CD14-positive monocyte (primary cell): ENCODE data around the gene C2CD2. TPM values are rescaled to one million over a fixed set of nuclear protein-coding genes. Genes with fewer than 3 reads are reported as not detected.

ENCODE experiments used
- DNase-seq, 3 donors: peaks; one replicate each; pipeline ENCODE4 v3.0.0-alpha.2; 2011 to 2022
- H2AFZ ChIP-seq: 2 replicates; pipeline ENCODE4 v1.6.0; 2012; ENCODE audit warnings: mild to moderate bottlenecking, low read depth, low read length, inconsistent platforms; ENCODE audit not compliant: insufficient read depth, poor library complexity, severe bottlenecking
- H3K27ac ChIP-seq, 2 donors: 1 replicate in 1 of 2; 2 replicates in 1 of 2; pipeline ENCODE4 v1.5.1; 2012 to 2013; ENCODE audit warnings: low read length in 2 of 2, control low read depth in 1 of 2, inconsistent platforms in 1 of 2, low read depth in 1 of 2, mild to moderate bottlenecking in 1 of 2
- H3K27me3 ChIP-seq, 2 donors: one replicate each; pipeline versions ENCODE4 v1.6.0 to v1.6.1; 2011 to 2013; ENCODE audit warnings: low read length in 2 of 2; ENCODE audit not compliant: control insufficient read depth in 2 of 2, insufficient read depth in 2 of 2
- H3K36me3 ChIP-seq, 2 donors: replicated peaks in 1 of 2; 1 replicate in 1 of 2; 2 replicates in 1 of 2; pipeline versions ENCODE4 v1.5.1 to v1.6.1; 2012 to 2013; ENCODE audit warnings: low read length in 2 of 2, control low read depth in 1 of 2, inconsistent platforms in 1 of 2, mild to moderate bottlenecking in 1 of 2; ENCODE audit not compliant: insufficient read depth in 2 of 2, control insufficient read depth in 1 of 2
- H3K4me1 ChIP-seq, 2 donors: 1 replicate in 1 of 2; 2 replicates in 1 of 2; pipeline versions ENCODE4 v1.5.1 to v1.6.1; 2012 to 2013; ENCODE audit warnings: low read length in 2 of 2, control low read depth in 1 of 2, inconsistent platforms in 1 of 2, mild to moderate bottlenecking in 1 of 2, moderate library complexity in 1 of 2; ENCODE audit not compliant: insufficient read depth in 2 of 2, control insufficient read depth in 1 of 2
- H3K4me2 ChIP-seq: replicated peaks from 2 replicates; pipeline ENCODE3; 2012; ENCODE audit warnings: low read length, moderate library complexity, mild to moderate bottlenecking; ENCODE audit not compliant: poor library complexity, severe bottlenecking; ENCODE audit errors: extremely low read depth
- H3K4me3 ChIP-seq, 3 experiments: fragments of 200-600 bp in 1 of 3; sonication (generic) in 1 of 3; replicated peaks in 1 of 3; 1 replicate in 2 of 3; 2 replicates in 1 of 3; pipeline ENCODE4 v1.5.1; 2011 to 2013; ENCODE audit warnings: low read length in 3 of 3, mild to moderate bottlenecking in 3 of 3, control low read depth in 2 of 3, low read depth in 2 of 3, inconsistent platforms in 1 of 3, moderate library complexity in 1 of 3
- H3K79me2 ChIP-seq: 2 replicates; pipeline ENCODE4 v1.6.0; 2012; ENCODE audit warnings: mild to moderate bottlenecking, control low read depth, inconsistent platforms, low read length, moderate library complexity; ENCODE audit not compliant: insufficient read depth
- H3K9ac ChIP-seq: 2 replicates; pipeline ENCODE4 v1.6.0; 2017; ENCODE audit warnings: low read length, mild to moderate bottlenecking; ENCODE audit not compliant: insufficient read depth, poor library complexity, severe bottlenecking
- H3K9me3 ChIP-seq, 2 donors: replicated peaks in 1 of 2; 1 replicate in 1 of 2; 2 replicates in 1 of 2; pipeline versions ENCODE4 v1.5.1 to v1.6.1; 2012 to 2013; ENCODE audit warnings: low read length in 2 of 2, control low read depth in 1 of 2; ENCODE audit not compliant: control insufficient read depth in 1 of 2, insufficient read depth in 1 of 2
- H4K20me1 ChIP-seq: 2 replicates; pipeline ENCODE4 v1.6.0; 2012; ENCODE audit warnings: mild to moderate bottlenecking, low read length, control low read depth, moderate library complexity; ENCODE audit not compliant: insufficient read depth
- H3K27ac Mint-ChIP-seq, 7 donors: one replicate each; pipeline ENCODE4 v1.8.0; 2020; ENCODE audit warnings: mild to moderate bottlenecking in 7 of 7, mixed read lengths in 7 of 7, moderate library complexity in 6 of 7, inconsistent platforms in 2 of 7
- H3K27me3 Mint-ChIP-seq, 3 donors: one replicate each; pipeline ENCODE4 v1.8.0; 2021 to 2022; ENCODE audit warnings: low read depth in 3 of 3, mild to moderate bottlenecking in 3 of 3, mixed read lengths in 3 of 3, moderate library complexity in 3 of 3, inconsistent platforms in 1 of 3
- H3K36me3 Mint-ChIP-seq, 2 donors: one replicate each; pipeline ENCODE4 v1.8.0; 2020; ENCODE audit warnings: mixed read lengths in 2 of 2, inconsistent platforms in 1 of 2, mild to moderate bottlenecking in 1 of 2
- H3K4me1 Mint-ChIP-seq: one replicate; pipeline ENCODE4 v1.8.0; 2020; ENCODE audit warnings: mild to moderate bottlenecking, mixed read lengths
- H3K4me3 Mint-ChIP-seq, 2 donors: one replicate each; pipeline ENCODE4 v1.8.0; 2020; ENCODE audit warnings: mild to moderate bottlenecking in 2 of 2, mixed read lengths in 2 of 2, moderate library complexity in 1 of 2
- H3K9me3 Mint-ChIP-seq, 7 donors: one replicate each; pipeline ENCODE4 v1.8.0; 2020 to 2022; ENCODE audit warnings: mixed read lengths in 7 of 7, mild to moderate bottlenecking in 6 of 7, moderate library complexity in 6 of 7, inconsistent platforms in 2 of 7
- WGBS: methylation state at CpG from one replicate; pipeline ENCODE4 v1.1.5; 2013; ENCODE audit warnings: missing lambda C conversion rate; ENCODE audit not compliant: insufficient coverage; 5-methylcytosine and 5-hydroxymethylcytosine counted together
- intact Hi-C, 2 donors: fragments of 100-400 bp; cut with micrococcal nuclease; formaldehyde crosslinking; loops; one replicate each; pipeline versions ENCODE4 v1.15.0 to v1.15.1; 2023
- polyA plus RNA-seq, 3 donors: library from polyadenylated mRNA; depleted of rRNA in 1 of 3; unstranded in 2 of 3; stranded (reverse) in 1 of 3; fragments of 300-500 nt in 2 of 3; fragments of >200 nt in 1 of 3; fragmentation: Illumina TruSeq in 2 of 3; gene quantifications; 1 replicate in 2 of 3; 2 replicates in 1 of 3; pipeline ENCODE4 v1.2.3, GENCODE V29; 2012 to 2021
- TF ChIP-seq, protein P1 (sequence below): fragments of 200-600 bp; IDR thresholded peaks from one replicate; pipeline ENCODE4 v1.8.0; 2022; ENCODE audit warnings: antibody characterized with exemption, mild to moderate bottlenecking

The C2CD2 gene
- polyA plus RNA-seq, 3 donors, result 1.4 to 17.0 (median 3.8) TPM

DNA sequence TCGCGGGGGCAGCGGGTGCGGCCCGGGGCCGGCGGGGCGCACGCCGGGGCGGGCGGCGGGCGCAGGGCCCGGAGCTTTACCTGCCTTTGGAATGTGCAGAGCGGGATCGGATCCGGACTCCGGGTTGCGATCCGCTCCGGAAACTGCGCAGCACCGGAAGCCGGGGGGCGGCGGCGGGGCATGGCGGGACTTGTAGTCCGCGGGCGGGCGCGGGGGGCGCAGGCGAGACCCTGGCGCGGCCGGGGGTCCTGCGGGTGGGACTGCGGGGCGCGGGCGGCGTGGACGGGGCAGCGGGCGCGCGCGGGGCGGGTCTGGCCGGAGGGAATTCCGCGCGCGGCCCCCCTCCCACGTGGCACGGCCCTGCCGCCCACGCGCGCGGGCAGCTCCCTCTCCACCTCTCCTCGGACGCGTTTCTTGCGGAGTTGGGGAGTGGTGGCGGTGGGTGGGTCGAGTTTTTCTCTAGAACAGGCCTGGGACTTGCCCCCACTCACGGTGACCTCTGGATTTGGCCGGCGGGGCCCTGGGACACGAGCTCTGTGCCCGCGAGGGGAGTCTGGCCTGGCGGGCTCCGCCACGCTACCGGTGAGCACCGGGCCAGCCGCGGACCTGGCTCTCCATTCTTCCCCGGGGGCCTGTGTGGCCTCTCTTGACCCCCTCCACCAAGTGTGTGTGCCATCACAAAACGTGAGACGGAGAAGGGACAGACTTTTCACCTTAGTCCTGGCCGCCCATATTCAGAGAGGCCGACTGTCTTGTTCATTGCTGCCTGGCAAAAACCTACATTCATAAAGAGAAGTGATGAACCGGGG is 74.4 kb downstream of the C2CD2 start, which contains the start of gene PRDM15:
TSS of gene PRDM15 (minus strand) at position 155 of the 809 bp plus-strand sequence. CDS start 18,981 bp downstream, outside the sequence.
- Histone ChIP-seq H4K20me1 (no peaks in the 10 kb centered on the region), H3K36me3 (no peaks in the 10 kb centered on the region), H2AFZ (peak within 1 kb of the TSS; percentile 100), H3K4me2 (peak within 1 kb of the TSS; percentile 99), H3K27ac (peak within 1 kb of the TSS in 1 of 2 donors; percentile 70), H3K9ac (peak within 1 kb of the TSS; percentile 80), H3K4me1 (peaks cover 19 to 25% of the 10 kb centered on the region in 2 donors), H3K79me2 (peaks cover 18% of the 10 kb centered on the region), H3K9me3 (no peaks in the 10 kb centered on the region), H3K27me3 (no peaks in the 10 kb centered on the region), H3K4me3 (peak within 1 kb of the TSS; percentile 63 to 82 (median 64))
- no peaks in the 10 kb centered on the region for H3K36me3 Mint-ChIP-seq
- WGBS, result under 1% methylated on average over 68 of the region's 89 CpGs
- no peaks in the 10 kb centered on the region for H3K9me3 Mint-ChIP-seq
- intact Hi-C loops, result loop anchor here (5.0 kb wide), 2 partner anchors 43 to 53 kb away; no protein-coding TSS in a partner anchor
- peak; percentile 33 to 49 (median 40) for DNase-seq
- peak within 1 kb of the TSS; percentile 86 to 91 for H3K4me3 Mint-ChIP-seq
- TF ChIP-seq, protein P1, sequence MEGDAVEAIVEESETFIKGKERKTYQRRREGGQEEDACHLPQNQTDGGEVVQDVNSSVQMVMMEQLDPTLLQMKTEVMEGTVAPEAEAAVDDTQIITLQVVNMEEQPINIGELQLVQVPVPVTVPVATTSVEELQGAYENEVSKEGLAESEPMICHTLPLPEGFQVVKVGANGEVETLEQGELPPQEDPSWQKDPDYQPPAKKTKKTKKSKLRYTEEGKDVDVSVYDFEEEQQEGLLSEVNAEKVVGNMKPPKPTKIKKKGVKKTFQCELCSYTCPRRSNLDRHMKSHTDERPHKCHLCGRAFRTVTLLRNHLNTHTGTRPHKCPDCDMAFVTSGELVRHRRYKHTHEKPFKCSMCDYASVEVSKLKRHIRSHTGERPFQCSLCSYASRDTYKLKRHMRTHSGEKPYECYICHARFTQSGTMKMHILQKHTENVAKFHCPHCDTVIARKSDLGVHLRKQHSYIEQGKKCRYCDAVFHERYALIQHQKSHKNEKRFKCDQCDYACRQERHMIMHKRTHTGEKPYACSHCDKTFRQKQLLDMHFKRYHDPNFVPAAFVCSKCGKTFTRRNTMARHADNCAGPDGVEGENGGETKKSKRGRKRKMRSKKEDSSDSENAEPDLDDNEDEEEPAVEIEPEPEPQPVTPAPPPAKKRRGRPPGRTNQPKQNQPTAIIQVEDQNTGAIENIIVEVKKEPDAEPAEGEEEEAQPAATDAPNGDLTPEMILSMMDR, result no peak
- H3K27me3 Mint-ChIP-seq, result peaks cover 2 to 3% (median 2%) of the 10 kb centered on the region in 3 donors
- H3K27ac Mint-ChIP-seq, result peak within 1 kb of the TSS; percentile 48 to 91 (median 81)
- peaks cover 25% of the 10 kb centered on the region for H3K4me1 Mint-ChIP-seq

DNA sequence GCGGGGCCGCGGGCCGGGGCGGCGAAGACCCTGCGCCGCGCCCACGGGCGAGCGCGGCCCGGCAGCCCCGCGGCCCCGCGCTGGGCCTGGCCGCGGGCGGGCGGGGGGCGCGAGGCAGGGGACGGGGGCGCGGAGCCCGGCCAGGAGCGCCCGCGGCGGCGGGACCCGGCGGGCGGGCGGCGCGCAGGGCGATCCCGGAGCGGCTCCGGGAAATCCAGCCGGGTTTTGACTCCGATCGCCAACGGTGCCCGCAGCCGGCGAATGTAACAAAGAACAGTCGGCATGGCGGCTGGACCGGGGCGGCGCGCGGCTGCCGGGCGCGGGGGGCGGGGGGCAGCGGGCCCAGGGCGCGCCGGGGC is 75.0 kb downstream of the C2CD2 start:
- H3K36me3 ChIP-seq, result no peaks in the 10 kb centered on the region
- under 1% methylated on average over 65 of the region's 65 CpGs for WGBS
- peak; percentile 56 to 60 (median 57) for DNase-seq
- TF ChIP-seq, protein P1, result no peak
- no peaks in the 10 kb centered on the region for H4K20me1 ChIP-seq
- peak overlapping the region; percentile 60 to 82 (median 64) for H3K4me3 ChIP-seq
- peaks cover 18% of the 10 kb centered on the region for H3K79me2 ChIP-seq
- no peaks in the 10 kb centered on the region for H3K9me3 ChIP-seq
- peak overlapping the region in 1 of 7 donors; percentile 82 for H3K27ac Mint-ChIP-seq
- peaks cover 19 to 25% of the 10 kb centered on the region in 2 donors for H3K4me1 ChIP-seq
- peak overlapping the region in 1 of 2 donors; percentile 37 for H3K4me3 Mint-ChIP-seq
- H3K4me1 Mint-ChIP-seq, result peaks cover 25% of the 10 kb centered on the region
- H3K9me3 Mint-ChIP-seq, result no peaks in the 10 kb centered on the region
- intact Hi-C loops, result loop anchor here (5.0 kb wide), 2 partner anchors 43 to 53 kb away; no protein-coding TSS in a partner anchor
- peak overlapping the region in 1 of 2 donors; percentile 59 for H3K27ac ChIP-seq
- peaks cover 0 to 3% (median 2%) of the 10 kb centered on the region in 3 donors for H3K27me3 Mint-ChIP-seq
- no peaks in the 10 kb centered on the region for H3K27me3 ChIP-seq
- H3K9ac ChIP-seq, result peak overlapping the region; percentile 66
- H2AFZ ChIP-seq, result peak overlapping the region; percentile 89
- H3K4me2 ChIP-seq, result peak overlapping the region; percentile 99
- peaks cover 3 to 5% of the 10 kb centered on the region in 2 donors for H3K36me3 Mint-ChIP-seq
